DOHH2 (cell line): ENCODE measurements around the gene FRMD8.

Source experiments
- EZH2phosphoT487 ChIP-seq: fragments of 200-600 bp; sonication (generic); IDR thresholded peaks from 2 replicates; pipeline ENCODE4 v1.6.1; 2017; ENCODE audit warnings: borderline replicate concordance, mild to moderate bottlenecking, antibody characterized with exemption, low read length, moderate library complexity, mixed read lengths
- TF ChIP-seq, protein P1 (sequence below): fragments of 200-600 bp; sonication (generic); IDR thresholded peaks from one replicate; pipeline ENCODE4 v1.5.1; 2014; ENCODE audit warnings: antibody characterized with exemption, mild to moderate bottlenecking, low read depth, low read length; ENCODE audit not compliant: poor library complexity, severe bottlenecking

DNA sequence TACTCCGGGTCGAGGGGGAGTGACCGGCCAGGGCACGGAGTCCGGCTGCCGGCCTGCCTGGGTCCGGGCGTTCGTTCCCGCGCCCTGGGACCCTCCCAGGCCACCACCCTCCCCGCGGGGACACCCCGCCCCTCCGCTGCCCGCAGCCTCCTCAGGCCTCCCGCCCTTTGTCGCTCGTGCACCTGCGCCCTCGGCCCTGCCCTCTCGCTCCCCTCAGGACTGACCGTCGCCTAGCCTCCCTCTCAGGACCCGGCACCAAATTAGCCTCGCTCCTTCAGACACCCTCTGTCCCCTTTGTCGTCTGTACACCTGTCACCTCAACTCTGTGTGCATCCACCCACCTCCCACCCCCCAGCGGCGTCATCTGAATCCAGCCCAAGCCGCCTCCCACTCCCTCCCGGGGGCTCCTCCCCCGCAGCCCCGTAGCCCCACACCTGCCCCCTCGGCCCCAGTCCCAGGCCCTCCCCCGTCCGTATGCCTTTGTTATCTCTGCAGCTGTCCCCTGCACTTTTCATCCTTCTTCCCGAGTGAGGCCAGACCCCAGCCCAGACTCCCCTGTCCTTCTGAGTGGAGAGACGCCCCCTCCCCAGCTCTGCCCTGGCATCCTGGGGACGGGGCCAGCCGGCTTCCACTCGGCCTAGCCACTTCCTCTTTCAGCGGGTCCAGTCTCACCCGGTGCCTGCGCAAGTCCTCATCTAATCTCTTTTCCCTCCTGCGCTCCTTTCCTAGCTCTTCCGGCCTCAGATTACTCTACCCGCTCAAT is 31.2 kb upstream of the FRMD8 start:
- TF ChIP-seq, protein P1, sequence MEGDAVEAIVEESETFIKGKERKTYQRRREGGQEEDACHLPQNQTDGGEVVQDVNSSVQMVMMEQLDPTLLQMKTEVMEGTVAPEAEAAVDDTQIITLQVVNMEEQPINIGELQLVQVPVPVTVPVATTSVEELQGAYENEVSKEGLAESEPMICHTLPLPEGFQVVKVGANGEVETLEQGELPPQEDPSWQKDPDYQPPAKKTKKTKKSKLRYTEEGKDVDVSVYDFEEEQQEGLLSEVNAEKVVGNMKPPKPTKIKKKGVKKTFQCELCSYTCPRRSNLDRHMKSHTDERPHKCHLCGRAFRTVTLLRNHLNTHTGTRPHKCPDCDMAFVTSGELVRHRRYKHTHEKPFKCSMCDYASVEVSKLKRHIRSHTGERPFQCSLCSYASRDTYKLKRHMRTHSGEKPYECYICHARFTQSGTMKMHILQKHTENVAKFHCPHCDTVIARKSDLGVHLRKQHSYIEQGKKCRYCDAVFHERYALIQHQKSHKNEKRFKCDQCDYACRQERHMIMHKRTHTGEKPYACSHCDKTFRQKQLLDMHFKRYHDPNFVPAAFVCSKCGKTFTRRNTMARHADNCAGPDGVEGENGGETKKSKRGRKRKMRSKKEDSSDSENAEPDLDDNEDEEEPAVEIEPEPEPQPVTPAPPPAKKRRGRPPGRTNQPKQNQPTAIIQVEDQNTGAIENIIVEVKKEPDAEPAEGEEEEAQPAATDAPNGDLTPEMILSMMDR, result no peak
- no peak for TF ChIP-seq EZH2phosphoT487
